LNCAP (cell line): ENCODE measurements around the gene METTL8.

Experiments
- TF ChIP-seq, protein P1 (sequence below): fragments of 450-650 bp; IDR thresholded peaks from 2 replicates; pipeline ENCODE4 v1.5.1; 2017; ENCODE audit warnings: mild to moderate bottlenecking

Gene METTL8

DNA sequence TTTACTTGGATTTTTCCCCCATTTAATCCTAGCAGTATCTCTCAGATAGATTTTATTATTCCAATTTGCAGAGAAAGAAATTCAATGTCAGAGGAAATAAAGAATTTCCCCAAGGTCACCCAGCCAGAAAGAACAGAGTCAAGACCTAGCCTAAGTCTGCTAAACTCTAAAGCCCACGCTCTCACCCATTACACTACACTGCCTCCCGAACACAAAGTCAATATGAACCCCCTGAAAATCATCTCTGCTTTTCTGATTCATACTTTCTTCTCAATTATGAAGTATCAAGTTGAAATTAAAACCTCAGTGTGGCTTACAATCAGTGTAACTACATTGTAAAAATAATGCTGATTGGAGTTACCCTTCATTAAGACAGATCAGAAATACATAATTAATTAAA is 89.6 kb downstream of the METTL8 start:
- TF ChIP-seq, protein P1, sequence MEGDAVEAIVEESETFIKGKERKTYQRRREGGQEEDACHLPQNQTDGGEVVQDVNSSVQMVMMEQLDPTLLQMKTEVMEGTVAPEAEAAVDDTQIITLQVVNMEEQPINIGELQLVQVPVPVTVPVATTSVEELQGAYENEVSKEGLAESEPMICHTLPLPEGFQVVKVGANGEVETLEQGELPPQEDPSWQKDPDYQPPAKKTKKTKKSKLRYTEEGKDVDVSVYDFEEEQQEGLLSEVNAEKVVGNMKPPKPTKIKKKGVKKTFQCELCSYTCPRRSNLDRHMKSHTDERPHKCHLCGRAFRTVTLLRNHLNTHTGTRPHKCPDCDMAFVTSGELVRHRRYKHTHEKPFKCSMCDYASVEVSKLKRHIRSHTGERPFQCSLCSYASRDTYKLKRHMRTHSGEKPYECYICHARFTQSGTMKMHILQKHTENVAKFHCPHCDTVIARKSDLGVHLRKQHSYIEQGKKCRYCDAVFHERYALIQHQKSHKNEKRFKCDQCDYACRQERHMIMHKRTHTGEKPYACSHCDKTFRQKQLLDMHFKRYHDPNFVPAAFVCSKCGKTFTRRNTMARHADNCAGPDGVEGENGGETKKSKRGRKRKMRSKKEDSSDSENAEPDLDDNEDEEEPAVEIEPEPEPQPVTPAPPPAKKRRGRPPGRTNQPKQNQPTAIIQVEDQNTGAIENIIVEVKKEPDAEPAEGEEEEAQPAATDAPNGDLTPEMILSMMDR: no peak

DNA sequence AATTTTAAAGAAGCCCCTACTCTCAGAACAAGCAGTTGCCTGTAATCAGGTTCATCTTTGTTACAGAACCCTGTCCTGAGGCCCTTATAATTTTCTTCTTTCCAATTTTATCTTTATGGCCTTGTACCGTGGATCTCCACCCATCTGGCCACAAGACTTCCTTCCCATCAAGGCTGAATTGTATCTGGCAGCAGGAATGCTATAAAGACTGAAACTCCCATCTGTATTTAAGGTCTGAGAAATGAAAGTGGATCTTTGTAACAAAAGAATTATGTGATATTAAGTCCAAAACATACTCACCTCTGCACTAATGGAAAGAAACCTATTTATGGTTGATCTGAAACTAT is 91.8 kb downstream of the METTL8 start:
- TF ChIP-seq, protein P1: no peak

GRCh38 chr2:171341394-171342066 is 92.3 kb downstream of the METTL8 start:
- TF ChIP-seq, protein P1: no peak

- TF ChIP-seq, protein P1: no peak
These were observed 98.8 kb downstream of the METTL8 start for GRCh38 chr2:171334946-171335345.

DNA sequence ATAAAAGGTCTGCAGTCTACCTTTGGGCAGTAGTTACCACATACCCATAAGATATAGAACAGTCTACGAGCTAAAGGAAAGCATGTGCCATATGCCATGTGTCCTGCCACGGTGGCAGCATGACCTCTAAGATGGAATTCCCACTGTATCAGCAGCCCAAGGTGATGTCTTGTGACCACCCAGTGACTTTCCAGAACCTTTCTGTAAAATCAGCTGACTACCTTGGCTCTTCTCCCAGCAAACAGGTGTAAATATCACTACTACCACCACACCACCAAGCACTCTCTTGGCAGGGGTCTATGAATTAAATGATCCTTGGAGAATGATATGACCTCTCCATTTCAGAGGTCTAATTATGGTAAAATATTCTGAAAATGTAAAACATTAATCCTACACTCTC is 99.6 kb downstream of the METTL8 start:
- TF ChIP-seq, protein P1: no peak

DNA sequence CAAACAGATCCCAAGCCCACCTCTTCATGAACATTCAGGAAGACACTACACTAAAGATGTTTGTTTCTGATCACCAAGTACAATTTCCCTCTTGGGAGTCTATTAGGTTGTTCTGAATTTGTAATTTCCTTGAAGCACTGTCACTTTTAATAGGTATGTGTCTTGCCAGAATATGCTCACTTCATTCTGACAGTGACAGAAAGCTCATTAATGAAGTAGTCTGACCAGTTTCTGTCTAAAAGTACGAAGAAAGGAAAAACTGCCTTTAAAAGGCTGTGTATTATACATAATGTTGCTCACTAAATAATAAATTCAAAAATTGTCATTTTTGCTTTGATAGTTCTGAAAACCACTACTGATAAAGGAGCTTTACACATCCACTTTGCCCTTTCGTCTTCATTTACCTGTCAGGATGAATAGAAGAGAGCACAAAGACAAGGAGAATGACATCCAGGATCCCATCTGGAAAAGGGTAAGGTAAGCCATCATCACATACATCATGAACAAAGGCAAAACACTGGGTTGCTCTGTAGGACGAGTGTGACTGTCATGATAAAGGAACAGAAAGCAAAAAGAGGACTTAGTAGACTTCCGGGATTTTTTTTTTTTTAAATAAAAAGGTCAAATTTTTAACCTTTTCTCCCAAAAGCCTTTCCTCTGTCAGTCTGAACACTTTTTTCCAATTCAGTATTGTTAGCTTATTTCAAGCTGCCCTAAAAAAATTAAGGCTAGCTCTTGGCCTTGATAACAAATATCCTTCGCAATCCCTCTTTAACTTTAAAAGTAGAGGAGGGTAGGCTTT is 103.4 kb downstream of the METTL8 start:
- TF ChIP-seq, protein P1: no peak

GRCh38 chr2:171327043-171327496 is 106.7 kb downstream of the METTL8 start:
- TF ChIP-seq, protein P1: no peak
